IMR-90 (cell line): ENCODE results near the gene CDK15. TPM values are rescaled to one million over a fixed set of nuclear protein-coding genes. Genes with fewer than 3 reads are reported as not detected.

Source experiments
- ATAC-seq: fragments of 200-7000 bp; cut with Tn5 transposase; 2 replicates; pipeline ENCODE4 v1.9.1; 2020; ENCODE audit warnings: low read depth, mild to moderate bottlenecking, moderate library complexity
- BruUV-seq: library from RNA; stranded (reverse); fragments of 400-500 nt; replicated peaks from 2 replicates; lab custom pipeline; 2021; lab: Mats Ljungman, UMichigan
- CTCF ChIA-PET: fragments of 300-600 bp; formaldehyde crosslinking; extraction: SDS; loops from one replicate; lab custom pipeline; 2021; ENCODE audit warnings: antibody characterized with exemption; lab: Yijun Ruan, JAX
- POLR2A ChIA-PET: fragments of 300-600 bp; sonication (Branson Sonifier 250); formaldehyde crosslinking; loops from one replicate; lab custom pipeline; 2022; ENCODE audit warnings: antibody characterized with exemption; ENCODE audit not compliant: unreplicated experiment; lab: Charles Lee
- DNase-seq: peaks from one replicate; pipeline ENCODE4 v3.0.0; 2013
- H2AFZ ChIP-seq: replicated peaks from 2 replicates; pipeline ENCODE3; 2013; ENCODE audit warnings: low read length, mild to moderate bottlenecking; ENCODE audit not compliant: poor library complexity
- H2AK5ac ChIP-seq: 2 replicates; pipeline ENCODE4 v1.6.1; 2013; ENCODE audit warnings: low read depth, low read length, inconsistent platforms
- H2AK9ac ChIP-seq: replicated peaks from 2 replicates; pipeline ENCODE3; 2013; ENCODE audit warnings: mild to moderate bottlenecking, low read depth, low read length, moderate library complexity; ENCODE audit not compliant: poor library complexity
- H2BK120ac ChIP-seq: 2 replicates; pipeline ENCODE4 v1.6.1; 2013; ENCODE audit warnings: low read depth, low read length, inconsistent platforms
- H2BK15ac ChIP-seq: 3 replicates; pipeline ENCODE4 v1.6.1; 2013; ENCODE audit warnings: low read depth, low read length, inconsistent platforms
- H2BK20ac ChIP-seq: 2 replicates; pipeline ENCODE4 v1.6.1; 2013; ENCODE audit warnings: low read depth, mild to moderate bottlenecking, inconsistent platforms, low read length, moderate library complexity
- H2BK5ac ChIP-seq: 2 replicates; pipeline ENCODE4 v1.6.1; 2013; ENCODE audit warnings: mild to moderate bottlenecking, low read depth, low read length, inconsistent platforms; ENCODE audit not compliant: poor library complexity, severe bottlenecking
- H3K14ac ChIP-seq: replicated peaks from 2 replicates; pipeline ENCODE4 v1.6.1; 2013; ENCODE audit warnings: low read depth, low read length, inconsistent platforms
- H3K18ac ChIP-seq: 2 replicates; pipeline ENCODE4 v1.6.1; 2013; ENCODE audit warnings: low read depth, low read length, control low read depth
- H3K23ac ChIP-seq: 2 replicates; pipeline ENCODE4 v1.6.1; 2013; ENCODE audit warnings: low read depth, low read length, inconsistent platforms
- H3K27ac ChIP-seq: 2 replicates; pipeline ENCODE4 v1.5.1; 2013; ENCODE audit warnings: mild to moderate bottlenecking, control low read depth, low read length; ENCODE audit not compliant: insufficient read depth
- H3K27me3 ChIP-seq: 2 replicates; pipeline ENCODE4 v1.6.1; 2013; ENCODE audit warnings: low read length; ENCODE audit not compliant: control insufficient read depth, insufficient read depth
- H3K36me3 ChIP-seq: 2 replicates; pipeline ENCODE4 v1.6.1; 2013; ENCODE audit warnings: low read length, mixed read lengths; ENCODE audit not compliant: control insufficient read depth, insufficient read depth
- H3K4ac ChIP-seq: 2 replicates; pipeline ENCODE4 v1.6.1; 2013; ENCODE audit warnings: low read depth, low read length, inconsistent platforms
- H3K4me1 ChIP-seq: 2 replicates; pipeline ENCODE4 v1.6.1; 2013; ENCODE audit warnings: low read length, mixed read lengths; ENCODE audit not compliant: control insufficient read depth, insufficient read depth
- H3K4me2 ChIP-seq: 2 replicates; pipeline ENCODE4 v1.6.1; 2013; ENCODE audit warnings: low read depth, mild to moderate bottlenecking, control low read depth, low read length, moderate library complexity
- H3K4me3 ChIP-seq: 2 replicates; pipeline ENCODE4 v1.5.1; 2013; ENCODE audit warnings: low read depth, mild to moderate bottlenecking, control low read depth, low read length, moderate library complexity; ENCODE audit not compliant: insufficient read depth
- H3K56ac ChIP-seq: 2 replicates; pipeline ENCODE4 v1.6.1; 2013; ENCODE audit warnings: low read length, inconsistent platforms; ENCODE audit not compliant: insufficient read depth; ENCODE audit errors: extremely low read depth
- H3K79me1 ChIP-seq, 2 experiments: 2 replicates each; pipeline ENCODE4 v1.6.1; 2013; ENCODE audit warnings: low read length in 2 of 2, inconsistent platforms in 1 of 2, low read depth in 1 of 2
- H3K9ac ChIP-seq: 2 replicates; pipeline ENCODE4 v1.6.1; 2013; ENCODE audit warnings: low read depth, low read length, control low read depth
- H3K9me1 ChIP-seq: 2 replicates; pipeline ENCODE4 v1.6.1; 2013; ENCODE audit warnings: low read length, inconsistent platforms; ENCODE audit not compliant: insufficient read depth
- H3K9me3 ChIP-seq: 2 replicates; pipeline ENCODE4 v1.6.1; 2013; ENCODE audit warnings: low read length; ENCODE audit not compliant: control insufficient read depth, insufficient read depth
- H4K20me1 ChIP-seq: 2 replicates; pipeline ENCODE4 v1.6.1; 2013; ENCODE audit warnings: low read length, inconsistent platforms; ENCODE audit not compliant: insufficient read depth
- H4K5ac ChIP-seq: 2 replicates; pipeline ENCODE4 v1.6.1; 2013; ENCODE audit warnings: mild to moderate bottlenecking, low read depth, low read length, control low read depth
- H4K8ac ChIP-seq, 2 experiments: 2 replicates each; pipeline ENCODE4 v1.6.1; 2013; ENCODE audit warnings: low read depth in 2 of 2, low read length in 2 of 2, control low read depth in 1 of 2, inconsistent platforms in 1 of 2
- H4K91ac ChIP-seq: 2 replicates; pipeline ENCODE4 v1.6.1; 2013; ENCODE audit warnings: low read depth, low read length, inconsistent platforms; ENCODE audit not compliant: insufficient read depth
- CHD1 ChIP-seq: IDR thresholded peaks from 2 replicates; pipeline ENCODE4 v1.6.1; 2012; ENCODE audit warnings: low read depth, low read length, improper control_type of control experiment
- ELK1 ChIP-seq: fragments of 150-350 bp; IDR thresholded peaks from 2 replicates; pipeline ENCODE4 v1.6.1; 2016; ENCODE audit warnings: low read depth, mild to moderate bottlenecking, low read length, moderate library complexity, borderline replicate concordance
- POLR2A ChIP-seq: IDR thresholded peaks from 2 replicates; pipeline ENCODE4 v1.6.1; 2012; ENCODE audit warnings: mild to moderate bottlenecking, low read depth, low read length
- RAD21 ChIP-seq: IDR thresholded peaks from 2 replicates; pipeline ENCODE4 v1.6.1; 2012; ENCODE audit warnings: low read length, improper control_type of control experiment
- RCOR1 ChIP-seq: IDR thresholded peaks from 2 replicates; pipeline ENCODE4 v1.6.1; 2012; ENCODE audit warnings: mild to moderate bottlenecking, low read length, improper control_type of control experiment; ENCODE audit not compliant: insufficient replicate concordance
- WGBS, 2 experiments: methylation state at CpG; one replicate each; pipeline versions ENCODE4 v1.1.5 to v1.1.7; 2013; ENCODE audit warnings: missing lambda C conversion rate in 2 of 2; ENCODE audit not compliant: insufficient read length in 1 of 2; ENCODE audit errors: extremely low coverage in 2 of 2; 5-methylcytosine and 5-hydroxymethylcytosine counted together
- dilution Hi-C: fragments of 300-500 bp; cut with HindIII; formaldehyde crosslinking; loops from one replicate; pipeline ENCODE4 v1.14.3; 2018; ENCODE audit warnings: low sequenced_read_pairs; ENCODE audit not compliant: unreplicated experiment
- in situ Hi-C: fragments of 300-500 bp; cut with MboI; formaldehyde crosslinking; loops from 3 replicates; pipeline ENCODE4 v1.14.3; 2019; ENCODE audit warnings: low sequenced_read_pairs, inconsistent platforms, mixed read lengths
- intact Hi-C: fragments of 100-400 bp; cut with micrococcal nuclease; formaldehyde crosslinking; loops from 2 replicates; pipeline ENCODE4 v1.10.0; 2022
- polyA plus RNA-seq, 3 experiments: library from polyadenylated mRNA; depleted of rRNA; stranded (reverse); fragments of >200 nt; gene quantifications; 2 replicates each; pipeline ENCODE4 v1.2.3, GENCODE V29; 2012; ENCODE audit warnings: low replicate concordance in 1 of 3
- total RNA-seq: library from RNA; depleted of rRNA; stranded (reverse); fragments of >200 nt; gene quantifications from 2 replicates; pipeline ENCODE4 v1.2.3, GENCODE V29; 2012

CDK15 gene
- total and polyA plus RNA-seq, 2 of the 4 experiments (the other 2 are of a cell fraction) = 16.1 to 33.0 TPM

- Histone ChIP-seq H3K9ac (peak overlapping the region; percentile 60), H2AK9ac (no peak overlapping the region), H4K91ac (peak overlapping the region; percentile 96), H3K36me3 (no peaks in the 10 kb centered on the region), H3K23ac (peak overlapping the region; percentile 72), H4K5ac (peak overlapping the region; percentile 89), H3K4me1 (peaks cover 37% of the 10 kb centered on the region), H4K8ac (peak overlapping the region; percentile 54 to 88), H3K9me1 (peaks cover 11% of the 10 kb centered on the region), H2AFZ (peak overlapping the region; percentile 65), H3K27ac (peak overlapping the region; percentile 85), H2BK120ac (peak overlapping the region; percentile 96), H2BK15ac (peak overlapping the region; percentile 98; the same call in 2 of the 3 replicates), H3K4ac (peak overlapping the region; percentile 95), H3K4me2 (peak overlapping the region; percentile 34), H3K18ac (peak overlapping the region; percentile 90), H2BK5ac (peak overlapping the region; percentile 91), H2AK5ac (peak overlapping the region; percentile 91), H3K79me1 (peaks cover 13 to 42% of the 10 kb centered on the region in 2 experiments), H4K20me1 (no peaks in the 10 kb centered on the region), H3K4me3 (no peak overlapping the region), H3K14ac (peak overlapping the region; percentile 85), H2BK20ac (peak overlapping the region; percentile 94), H3K27me3 (no peaks in the 10 kb centered on the region), H3K9me3 (no peaks in the 10 kb centered on the region), H3K56ac (peak overlapping the region; percentile 87)
- ATAC-seq = peak; percentile 7
- ChIA-PET CTCF (interaction anchor here (0.6 to 2.5 kb wide), 5 partner anchors 9 to 144 kb away, joined by 3 to 9 read pairs (median 3); no protein-coding TSS in a partner anchor), POLR2A (interaction anchor here (0.6 to 1.3 kb wide), 2 partner anchors 9 to 52 kb away, joined by 3 to 8 read pairs; partner anchors contain the start of gene CDK15)
- dilution Hi-C loops = no loop called here
- TF ChIP-seq ELK1 (no peak), CHD1 (no peak), POLR2A (no peak), RCOR1 (no peak), RAD21 (no peak)
- intact Hi-C loops = no loop called here
- no CpG with 5 or more reads among the region's 16 CpGs for WGBS, 2 experiments
- in situ Hi-C loops = loop anchor here (5.0 kb wide), 2 partner anchors 56 to 179 kb away; no protein-coding TSS in a partner anchor
- DNase-seq = peak; percentile 57
- BruUV-seq = no TSS peak
These were observed 52.2 kb downstream of the CDK15 start for GRCh38 chr2:201858281-201859184.
